HL-60 (cell line): ENCODE results near the gene FLNB.

Source experiments
- CTCF ChIP-seq: IDR thresholded peaks from one replicate; pipeline ENCODE4 v1.5.1; 2011; ENCODE audit warnings: low read length, control low read depth, inconsistent platforms; ENCODE audit not compliant: insufficient read depth
- POLR2AphosphoS5 ChIP-seq: IDR thresholded peaks from 2 replicates; pipeline ENCODE4 v1.6.1; 2012; ENCODE audit warnings: low read depth
- SPI1 ChIP-seq: IDR thresholded peaks from 2 replicates; pipeline ENCODE4 v1.6.1; 2012; ENCODE audit warnings: low read depth, mild to moderate bottlenecking, borderline replicate concordance
- TF ChIP-seq, protein P1 (sequence below): IDR thresholded peaks from 2 replicates; pipeline ENCODE4 v1.6.1; 2012; ENCODE audit warnings: low read depth; ENCODE audit not compliant: insufficient replicate concordance

DNA sequence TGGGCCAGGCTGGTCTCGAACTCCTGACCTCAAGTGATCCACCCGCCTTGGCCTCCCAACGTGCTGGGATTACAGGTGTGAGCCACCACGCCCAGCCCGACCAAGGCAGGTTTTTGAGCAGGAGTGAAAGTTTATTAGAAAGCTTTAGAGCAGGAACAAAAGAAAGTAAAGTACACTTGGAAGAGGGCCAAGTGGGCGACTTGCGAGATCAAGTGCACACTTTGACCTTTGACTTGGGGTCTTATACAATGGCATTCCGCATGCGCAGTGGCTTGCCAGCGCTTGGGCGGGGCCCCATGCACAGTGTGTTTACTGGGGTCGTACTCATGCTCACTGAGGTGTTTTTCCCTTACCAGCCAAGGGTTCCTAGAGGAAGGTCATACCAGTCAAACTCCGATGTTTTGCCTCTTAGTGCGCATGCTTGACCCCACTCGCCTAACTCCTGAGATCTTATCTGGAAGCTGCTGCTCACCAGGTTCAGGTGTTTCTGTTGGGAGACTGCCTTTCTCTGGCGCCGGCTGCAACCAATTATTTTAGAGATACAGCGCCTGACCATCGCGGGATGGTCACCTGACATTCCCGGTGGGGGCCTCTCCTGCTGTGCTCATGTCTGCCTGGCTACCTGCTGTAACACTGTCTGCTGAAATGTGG is 46.9 kb upstream of the FLNB start:
- TF ChIP-seq CTCF: no peak
- TF ChIP-seq, protein P1, sequence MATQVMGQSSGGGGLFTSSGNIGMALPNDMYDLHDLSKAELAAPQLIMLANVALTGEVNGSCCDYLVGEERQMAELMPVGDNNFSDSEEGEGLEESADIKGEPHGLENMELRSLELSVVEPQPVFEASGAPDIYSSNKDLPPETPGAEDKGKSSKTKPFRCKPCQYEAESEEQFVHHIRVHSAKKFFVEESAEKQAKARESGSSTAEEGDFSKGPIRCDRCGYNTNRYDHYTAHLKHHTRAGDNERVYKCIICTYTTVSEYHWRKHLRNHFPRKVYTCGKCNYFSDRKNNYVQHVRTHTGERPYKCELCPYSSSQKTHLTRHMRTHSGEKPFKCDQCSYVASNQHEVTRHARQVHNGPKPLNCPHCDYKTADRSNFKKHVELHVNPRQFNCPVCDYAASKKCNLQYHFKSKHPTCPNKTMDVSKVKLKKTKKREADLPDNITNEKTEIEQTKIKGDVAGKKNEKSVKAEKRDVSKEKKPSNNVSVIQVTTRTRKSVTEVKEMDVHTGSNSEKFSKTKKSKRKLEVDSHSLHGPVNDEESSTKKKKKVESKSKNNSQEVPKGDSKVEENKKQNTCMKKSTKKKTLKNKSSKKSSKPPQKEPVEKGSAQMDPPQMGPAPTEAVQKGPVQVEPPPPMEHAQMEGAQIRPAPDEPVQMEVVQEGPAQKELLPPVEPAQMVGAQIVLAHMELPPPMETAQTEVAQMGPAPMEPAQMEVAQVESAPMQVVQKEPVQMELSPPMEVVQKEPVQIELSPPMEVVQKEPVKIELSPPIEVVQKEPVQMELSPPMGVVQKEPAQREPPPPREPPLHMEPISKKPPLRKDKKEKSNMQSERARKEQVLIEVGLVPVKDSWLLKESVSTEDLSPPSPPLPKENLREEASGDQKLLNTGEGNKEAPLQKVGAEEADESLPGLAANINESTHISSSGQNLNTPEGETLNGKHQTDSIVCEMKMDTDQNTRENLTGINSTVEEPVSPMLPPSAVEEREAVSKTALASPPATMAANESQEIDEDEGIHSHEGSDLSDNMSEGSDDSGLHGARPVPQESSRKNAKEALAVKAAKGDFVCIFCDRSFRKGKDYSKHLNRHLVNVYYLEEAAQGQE: no peak
- no peak for TF ChIP-seq POLR2AphosphoS5
- no peak for TF ChIP-seq SPI1
